H1 (cell line): ENCODE data around the gene BABAM2. TPM values are rescaled to one million over a fixed set of nuclear protein-coding genes. Genes with fewer than 3 reads are reported as not detected.

Source experiments
- CTCF ChIA-PET: fragments of 300-600 bp; sonication (Branson Sonifier 250); formaldehyde crosslinking; loops from one replicate; lab custom pipeline; 2021; ENCODE audit not compliant: partially characterized antibody; lab: Charles Lee
- POLR2A ChIA-PET: fragments of 300-600 bp; sonication (Branson Sonifier 250); formaldehyde crosslinking; loops from one replicate; lab custom pipeline; 2021; ENCODE audit warnings: inconsistent platforms; ENCODE audit not compliant: partially characterized antibody; lab: Charles Lee
- DNase-seq, 2 experiments: peaks; one replicate each; pipeline versions ENCODE4 v3.0.0 to v3.0.0-alpha.2; 2010 to 2022; ENCODE audit warnings: low spot score in 2 of 2, low read depth in 1 of 2, mixed read lengths in 1 of 2
- FAIRE-seq: peaks from 2 replicates; lab custom pipeline; 2011; peaks lifted over from hg19 to GRCh38; lab: Jason Lieb, UNC
- H2AFZ ChIP-seq: 2 replicates; pipeline ENCODE4 v1.8.1; 2012; ENCODE audit warnings: low read length, inconsistent platforms
- H2AK5ac ChIP-seq: 2 replicates; pipeline ENCODE4 v1.6.1; 2013; ENCODE audit warnings: low read depth, low read length
- H2BK120ac ChIP-seq: replicated peaks from 2 replicates; pipeline ENCODE3; 2013; ENCODE audit warnings: low read depth, low read length, inconsistent platforms
- H2BK12ac ChIP-seq: 2 replicates; pipeline ENCODE4 v1.6.1; 2013; ENCODE audit warnings: low read depth, low read length
- H2BK15ac ChIP-seq: 2 replicates; pipeline ENCODE4 v1.6.1; 2013; ENCODE audit warnings: low read length
- H2BK20ac ChIP-seq: 2 replicates; pipeline ENCODE4 v1.6.1; 2013; ENCODE audit warnings: low read length
- H2BK5ac ChIP-seq: 2 replicates; pipeline ENCODE4 v1.6.1; 2013; ENCODE audit warnings: low read depth, low read length
- H3K14ac ChIP-seq: 2 replicates; pipeline ENCODE4 v1.6.1; 2013; ENCODE audit warnings: inconsistent platforms; ENCODE audit not compliant: insufficient read length
- H3K18ac ChIP-seq: 2 replicates; pipeline ENCODE4 v1.6.1; 2013; ENCODE audit warnings: low read length; ENCODE audit errors: extremely low read depth
- H3K23ac ChIP-seq: 2 replicates; pipeline ENCODE4 v1.6.1; 2013; ENCODE audit warnings: inconsistent platforms; ENCODE audit not compliant: insufficient read length
- H3K23me2 ChIP-seq: 2 replicates; pipeline ENCODE4 v1.6.1; 2013; ENCODE audit warnings: low read depth, low read length
- H3K27ac ChIP-seq: 2 replicates; pipeline ENCODE4 v1.6.1; 2011; ENCODE audit warnings: low read depth, low read length, inconsistent platforms
- H3K27me3 ChIP-seq, 4 experiments: replicated peaks in 1 of 4; 1 replicate in 1 of 4; 2 replicates in 3 of 4; pipeline versions ENCODE4 v1.6.1 to v1.8.1; 2011 to 2013; ENCODE audit warnings: low read length in 3 of 4, mild to moderate bottlenecking in 3 of 4, inconsistent platforms in 2 of 4, mixed read lengths in 2 of 4, moderate library complexity in 1 of 4; ENCODE audit not compliant: control insufficient read depth in 3 of 4, insufficient read depth in 3 of 4; ENCODE audit errors: extremely low read depth in 1 of 4
- H3K36me3 ChIP-seq, 4 experiments: 2 replicates each; pipeline versions ENCODE4 v1.6.1 to v1.8.1; 2011 to 2013; ENCODE audit warnings: mild to moderate bottlenecking in 4 of 4, low read length in 3 of 4, moderate library complexity in 2 of 4, control low read depth in 1 of 4, inconsistent platforms in 1 of 4; ENCODE audit not compliant: insufficient read depth in 4 of 4, control insufficient read depth in 2 of 4
- H3K4ac ChIP-seq: replicated peaks from 2 replicates; pipeline ENCODE3; 2013; ENCODE audit warnings: low read length, low read depth, mixed read lengths, inconsistent platforms; ENCODE audit not compliant: insufficient read length
- H3K4me1 ChIP-seq, 4 experiments: replicated peaks in 1 of 4; 1 replicate in 1 of 4; 2 replicates in 3 of 4; pipeline versions ENCODE4 v1.6.1 to v1.8.1; 2011 to 2013; ENCODE audit warnings: low read length in 3 of 4, inconsistent platforms in 2 of 4, mixed read lengths in 1 of 4; ENCODE audit not compliant: insufficient read depth in 4 of 4, control insufficient read depth in 3 of 4
- H3K4me2 ChIP-seq, 2 experiments: 2 replicates each; pipeline versions ENCODE4 v1.6.1 to v1.8.1; 2011 to 2013; ENCODE audit warnings: low read depth in 2 of 2, low read length in 2 of 2, control low read depth in 1 of 2, inconsistent platforms in 1 of 2, mild to moderate bottlenecking in 1 of 2; ENCODE audit not compliant: insufficient read depth in 1 of 2
- H3K4me3 ChIP-seq, 4 experiments: fragments of 200-600, 300-600 bp in 1 of 4; sonication (generic), shearing (Covaris generic), sonication (Bioruptor Twin) in 1 of 4; 2 replicates each; pipeline versions ENCODE4 v1.5.1 to v1.8.1; 2011 to 2016; ENCODE audit warnings: low read length in 4 of 4, low read depth in 3 of 4, control low read depth in 2 of 4, inconsistent platforms in 2 of 4, mild to moderate bottlenecking in 2 of 4, mixed read lengths in 1 of 4, moderate library complexity in 1 of 4; ENCODE audit not compliant: insufficient read depth in 2 of 4; ENCODE audit errors: extremely low read depth in 1 of 4
- H3K56ac ChIP-seq: replicated peaks from 2 replicates; pipeline ENCODE3; 2013; ENCODE audit warnings: low read depth, mild to moderate bottlenecking, mixed read lengths, low read length, inconsistent platforms; ENCODE audit not compliant: insufficient read length
- H3K79me1 ChIP-seq: 2 replicates; pipeline ENCODE4 v1.6.1; 2013; ENCODE audit warnings: low read depth, low read length, control low read depth
- H3K79me2 ChIP-seq, 2 experiments: 2 replicates each; pipeline versions ENCODE4 v1.6.1 to v1.8.1; 2012 to 2013; ENCODE audit warnings: low read length in 2 of 2, mild to moderate bottlenecking in 2 of 2, inconsistent platforms in 1 of 2; ENCODE audit not compliant: insufficient read depth in 2 of 2, control insufficient read depth in 1 of 2
- H3K9ac ChIP-seq, 4 experiments: replicated peaks in 1 of 4; 1 replicate in 1 of 4; 2 replicates in 3 of 4; pipeline versions ENCODE4 v1.6.1 to v1.8.1; 2011 to 2013; ENCODE audit warnings: low read depth in 3 of 4, low read length in 3 of 4, control low read depth in 2 of 4, mild to moderate bottlenecking in 2 of 4, moderate library complexity in 2 of 4, inconsistent platforms in 1 of 4; ENCODE audit errors: extremely low read depth in 1 of 4
- H3K9me3 ChIP-seq, 2 experiments: 2 replicates each; pipeline versions ENCODE4 v1.6.1 to v1.8.1; 2012 to 2013; ENCODE audit warnings: mild to moderate bottlenecking in 2 of 2, moderate library complexity in 2 of 2, control low read depth in 1 of 2, inconsistent platforms in 1 of 2, low read depth in 1 of 2, low read length in 1 of 2, mixed read lengths in 1 of 2; ENCODE audit not compliant: insufficient read depth in 2 of 2
- H4K20me1 ChIP-seq, 2 experiments: replicated peaks in 1 of 2; 2 replicates each; pipeline versions ENCODE3 to v1.8.1; 2011 to 2013; ENCODE audit warnings: inconsistent platforms in 2 of 2, low read length in 2 of 2, mild to moderate bottlenecking in 1 of 2; ENCODE audit not compliant: insufficient read depth in 2 of 2, control insufficient read depth in 1 of 2
- H4K5ac ChIP-seq: 2 replicates; pipeline ENCODE4 v1.6.1; 2013; ENCODE audit warnings: low read length, low read depth, mixed read lengths, inconsistent platforms; ENCODE audit not compliant: insufficient read length
- H4K8ac ChIP-seq: 2 replicates; pipeline ENCODE4 v1.8.0; 2013; ENCODE audit warnings: mild to moderate bottlenecking, moderate library complexity, low read length, inconsistent platforms; ENCODE audit not compliant: insufficient read depth; ENCODE audit errors: extremely low read depth
- H4K91ac ChIP-seq: replicated peaks from 2 replicates; pipeline ENCODE3; 2013; ENCODE audit warnings: low read length, mixed read lengths, inconsistent platforms; ENCODE audit not compliant: insufficient read length
- BACH1 ChIP-seq: IDR thresholded peaks from 2 replicates; pipeline ENCODE4 v1.6.1; 2012; ENCODE audit warnings: low read length, improper control_type of control experiment
- FOSL1 ChIP-seq: IDR thresholded peaks from 2 replicates; pipeline ENCODE4 v1.6.1; 2011; ENCODE audit warnings: mild to moderate bottlenecking, low read depth, low read length, moderate library complexity; ENCODE audit not compliant: insufficient read depth
- GTF2F1 ChIP-seq: IDR thresholded peaks from 2 replicates; pipeline ENCODE4 v1.6.1; 2012; ENCODE audit warnings: low read depth, low read length, improper control_type of control experiment, borderline replicate concordance
- HDAC6 ChIP-seq: IDR thresholded peaks from one replicate; pipeline ENCODE4 v1.7.1; 2012; ENCODE audit warnings: low read depth, mild to moderate bottlenecking, inconsistent platforms, low read length, moderate library complexity
- KDM4A ChIP-seq: IDR thresholded peaks from one replicate; pipeline ENCODE4 v1.7.1; 2012; ENCODE audit warnings: low read depth, mild to moderate bottlenecking, moderate library complexity, low read length, inconsistent platforms; ENCODE audit not compliant: severe bottlenecking
- RFX5 ChIP-seq: IDR thresholded peaks from 2 replicates; pipeline ENCODE4 v1.6.1; 2011; ENCODE audit warnings: low read depth, low read length, improper control_type of control experiment, borderline replicate concordance
- SP2 ChIP-seq: IDR thresholded peaks from 2 replicates; pipeline ENCODE4 v1.6.1; 2012; ENCODE audit warnings: mild to moderate bottlenecking, low read length, inconsistent platforms
- TEAD4 ChIP-seq: IDR thresholded peaks from 2 replicates; pipeline ENCODE4 v1.6.1; 2012; ENCODE audit warnings: low read depth, low read length, inconsistent platforms, mixed read lengths
- ZNF274 ChIP-seq: IDR thresholded peaks from 2 replicates; pipeline ENCODE4 v1.7.0; 2012; ENCODE audit warnings: low read length, borderline replicate concordance; ENCODE audit errors: extremely low read depth
- WGBS, 2 experiments: shearing (Covaris generic) in 1 of 2; methylation state at CpG; one replicate each; pipeline versions ENCODE4 v1.1.6 to v1.1.7; 2013 to 2015; ENCODE audit warnings: low lambda C conversion rate in 2 of 2, mixed read lengths in 2 of 2, inconsistent platforms in 1 of 2, low coverage in 1 of 2, missing lambda C conversion rate in 1 of 2; ENCODE audit not compliant: insufficient replicate concordance in 2 of 2, insufficient coverage in 1 of 2, insufficient read length in 1 of 2; ENCODE audit errors: extremely low coverage in 1 of 2, missing lambda C conversion rate in 1 of 2; 5-methylcytosine and 5-hydroxymethylcytosine counted together
- polyA plus RNA-seq, 7 experiments: library from polyadenylated mRNA; depleted of rRNA in 3 of 7; stranded (reverse) in 5 of 7; unstranded in 2 of 7; fragments of >200 nt in 5 of 7; fragments of 200-250 nt in 2 of 7; gene quantifications; 1 replicate in 5 of 7; 2 replicates in 1 of 7; 4 replicates in 1 of 7; pipeline versions ENCODE4 v1.2.1 to v1.2.3, GENCODE V29; 2011 to 2013; ENCODE audit warnings: missing spikeins in 2 of 7, mixed read lengths in 2 of 7
- total RNA-seq: library from RNA; stranded (reverse); fragmentation: NEBNext Ultra II Directional; extraction: Animal tissue kit (Norgen Biotek cat#: 25700); gene quantifications from 2 replicates; pipeline ENCODE4 v1.2.1, GENCODE V29; 2021
- TF ChIP-seq, protein P1 (sequence below), 3 experiments: IDR thresholded peaks; 1 replicate in 2 of 3; 2 replicates in 1 of 3; pipeline versions ENCODE4 v1.5.1 to v1.6.1; 2011; ENCODE audit warnings: low read length in 3 of 3, mild to moderate bottlenecking in 3 of 3, inconsistent platforms in 2 of 3, low read depth in 1 of 3, moderate library complexity in 1 of 3; ENCODE audit not compliant: insufficient read depth in 1 of 3; ENCODE audit errors: control extremely low read depth in 1 of 3

Gene BABAM2
- total and polyA plus RNA-seq, 2 of the 8 experiments (the other 6 are each of a cell fraction or from before 2014, with no cell fraction given), result 15.8 to 20.9 TPM

DNA sequence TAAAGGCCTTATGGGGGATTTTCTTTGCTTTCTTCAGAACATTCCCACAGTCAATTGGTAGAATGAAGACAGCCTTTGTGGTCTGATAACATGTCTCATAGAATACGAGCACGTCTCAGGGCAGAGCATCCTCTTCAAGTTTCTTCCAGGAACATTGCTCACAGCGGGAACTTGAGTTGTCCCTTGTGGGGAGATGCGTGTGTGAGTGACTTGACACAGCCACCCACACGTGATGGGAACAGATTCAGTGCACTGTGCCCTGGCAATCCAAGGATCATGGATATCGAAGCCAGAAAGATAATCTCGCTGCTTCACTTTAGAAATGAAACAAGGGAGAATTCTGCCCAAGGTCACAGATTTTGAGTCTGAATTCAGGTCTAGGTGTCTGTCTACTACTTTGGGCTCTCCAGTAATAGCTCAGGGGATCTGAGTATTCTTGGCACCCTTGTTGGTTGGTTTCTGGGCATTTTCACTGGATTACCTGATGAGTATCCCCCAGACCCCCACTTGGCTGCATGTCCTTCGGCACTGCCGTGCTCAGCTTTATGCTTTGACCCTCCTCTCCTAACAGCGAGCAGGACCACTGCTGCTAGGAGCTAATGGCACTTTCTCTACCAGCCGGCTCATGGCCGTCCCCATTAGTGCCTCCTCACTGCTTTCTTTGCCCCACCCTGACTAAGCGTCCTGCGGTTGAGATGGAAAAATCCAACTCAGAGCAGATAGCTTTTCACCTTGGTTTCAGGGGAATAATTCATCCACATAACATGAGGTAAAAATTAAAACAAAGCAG is 426.2 kb downstream of the BABAM2 start:
- TF ChIP-seq FOSL1 (no peak), RFX5 (no peak), KDM4A (no peak), HDAC6 (no peak), SP2 (no peak), GTF2F1 (no peak), TEAD4 (no peak), BACH1 (no peak), ZNF274 (no peak)
- TF ChIP-seq, protein P1, sequence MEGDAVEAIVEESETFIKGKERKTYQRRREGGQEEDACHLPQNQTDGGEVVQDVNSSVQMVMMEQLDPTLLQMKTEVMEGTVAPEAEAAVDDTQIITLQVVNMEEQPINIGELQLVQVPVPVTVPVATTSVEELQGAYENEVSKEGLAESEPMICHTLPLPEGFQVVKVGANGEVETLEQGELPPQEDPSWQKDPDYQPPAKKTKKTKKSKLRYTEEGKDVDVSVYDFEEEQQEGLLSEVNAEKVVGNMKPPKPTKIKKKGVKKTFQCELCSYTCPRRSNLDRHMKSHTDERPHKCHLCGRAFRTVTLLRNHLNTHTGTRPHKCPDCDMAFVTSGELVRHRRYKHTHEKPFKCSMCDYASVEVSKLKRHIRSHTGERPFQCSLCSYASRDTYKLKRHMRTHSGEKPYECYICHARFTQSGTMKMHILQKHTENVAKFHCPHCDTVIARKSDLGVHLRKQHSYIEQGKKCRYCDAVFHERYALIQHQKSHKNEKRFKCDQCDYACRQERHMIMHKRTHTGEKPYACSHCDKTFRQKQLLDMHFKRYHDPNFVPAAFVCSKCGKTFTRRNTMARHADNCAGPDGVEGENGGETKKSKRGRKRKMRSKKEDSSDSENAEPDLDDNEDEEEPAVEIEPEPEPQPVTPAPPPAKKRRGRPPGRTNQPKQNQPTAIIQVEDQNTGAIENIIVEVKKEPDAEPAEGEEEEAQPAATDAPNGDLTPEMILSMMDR (IDR thresholded peaks at IDR 0.05; ENCODE audit: control extremely low read depth in 1 of 3, insufficient read depth in 1 of 3, low read depth in 1 of 3, low read length in 3 of 3), result no peak
- H3K56ac ChIP-seq, result no peak overlapping the region
- no peak for FAIRE-seq

More for the DNA sequence above, 426.2 kb downstream of the BABAM2 start:
- Histone ChIP-seq H3K23me2 (no peaks in the 10 kb centered on the region; the same call in 1 of the 2 replicates), H3K79me2 (no peaks in the 10 kb centered on the region), H2BK120ac (no peak overlapping the region), H3K36me3 (no peaks in the 10 kb centered on the region), H3K14ac (no peak overlapping the region), H4K5ac (no peak overlapping the region), H3K4ac (no peak overlapping the region), H3K4me1 (peaks cover 7 to 18% (median 12%) of the 10 kb centered on the region in 4 experiments; a peak in 6 of 7 replicates), H2BK15ac (no peak overlapping the region), H3K4me2 (no peak overlapping the region), H3K23ac (no peak overlapping the region), H2BK12ac (0 out of 2 replicates have a peak overlapping the region, but pooled peaks have one; percentile 64), H3K18ac (no peak overlapping the region), H3K9me3 (no peaks in the 10 kb centered on the region), H4K20me1 (no peaks in the 10 kb centered on the region), H2AK5ac (no peak overlapping the region; the same call in 1 of the 2 replicates), H2AFZ (no peak overlapping the region), H2BK5ac (no peak overlapping the region), H3K27ac (no peak overlapping the region), H4K8ac (no peak overlapping the region), H3K27me3 (no peaks in the 10 kb centered on the region), H3K79me1 (no peaks in the 10 kb centered on the region), H3K9ac (no peak overlapping the region), H2BK20ac (no peak overlapping the region), H4K91ac (no peak overlapping the region), H3K4me3 (no peak overlapping the region)
- ChIA-PET CTCF (interaction anchor here (0.6 to 1.2 kb wide), 4 partner anchors 9 to 158 kb away, joined by 3 read pairs; no protein-coding TSS in a partner anchor), POLR2A (no interaction called here)
- 95% methylated on average over 14 of the region's 14 CpGs; no CpG with 5 or more reads in 1 of the 2 experiments for WGBS, 2 experiments
- DNase-seq, result no peak
